Heart right ventricle (tissue), 16 donors: ENCODE data around the gene TAF9B. TPM values are rescaled to one million over a fixed set of nuclear protein-coding genes. Genes with fewer than 3 reads are reported as not detected.

Experiments
- ATAC-seq, 8 donors: fragments of 200-7000 bp; cut with Tn5 transposase; one replicate each; pipeline ENCODE4 v1.9.1; 2020; ENCODE audit warnings: mild to moderate bottlenecking in 8 of 8, moderate library complexity in 8 of 8, moderate number of reproducible peaks in 1 of 8
- DNase-seq, 2 donors: peaks; one replicate each; pipeline ENCODE4 v3.0.0-alpha.2; 2020
- H3K27ac ChIP-seq, 10 donors: fragments of 200-600 bp; sonication (generic) in 2 of 10; one replicate each; pipeline versions ENCODE4 v1.5.0 to v1.8.0; 2020 to 2022; ENCODE audit warnings: mild to moderate bottlenecking in 3 of 10
- H3K27me3 ChIP-seq, 7 donors: fragments of 200-600 bp; one replicate each; pipeline ENCODE4 v1.8.0; 2021 to 2022; ENCODE audit warnings: mild to moderate bottlenecking in 2 of 7
- H3K36me3 ChIP-seq, 9 donors: fragments of 200-600 bp; sonication (generic) in 1 of 9; one replicate each; pipeline versions ENCODE4 v1.5.0 to v1.8.0; 2020 to 2022; ENCODE audit warnings: mild to moderate bottlenecking in 2 of 9
- H3K4me1 ChIP-seq, 9 donors: fragments of 200-600 bp; sonication (generic) in 1 of 9; one replicate each; pipeline versions ENCODE4 v1.5.0 to v1.8.0; 2020 to 2022; ENCODE audit warnings: mild to moderate bottlenecking in 4 of 9
- H3K4me3 ChIP-seq, 10 donors: fragments of 200-600 bp; sonication (generic) in 2 of 10; one replicate each; pipeline versions ENCODE4 v1.5.0 to v1.8.0; 2020 to 2022; ENCODE audit warnings: mild to moderate bottlenecking in 7 of 10, moderate library complexity in 2 of 10
- H3K9me3 ChIP-seq, 11 donors: fragments of 200-600 bp in 10 of 11; sonication (generic) in 2 of 11; one replicate each; pipeline versions ENCODE4 v1.5.0 to v1.8.0; 2013 to 2022; ENCODE audit warnings: mild to moderate bottlenecking in 2 of 11, control low read depth in 1 of 11, moderate library complexity in 1 of 11
- whole genome bisulfite sequencing, 2 donors: extraction: QIAGEN DNeasy Blood & Tissue Kit; methylation state at CpG; one replicate each; pipeline ENCODE4 v1.1.7; 2013; ENCODE audit warnings: inconsistent platforms in 1 of 2; 5-methylcytosine and 5-hydroxymethylcytosine counted together
- intact Hi-C, 10 donors: fragments of 100-400 bp; cut with DNase I; formaldehyde crosslinking; loops; one replicate each; pipeline versions ENCODE4 v1.11.1 to v1.14.2; 2022
- polyA plus RNA-seq, 2 donors: library from polyadenylated mRNA; stranded (reverse); fragments of 200-250 nt; gene quantifications; one replicate each; pipeline ENCODE4 v1.2.3, GENCODE V29; 2013
- total RNA-seq, 10 donors: library from RNA; stranded (reverse); fragmentation: NEBNext Ultra II Directional in 3 of 10; extraction: Animal tissue kit (Norgen Biotek cat#: 25700) in 3 of 10; gene quantifications; one replicate each; pipeline versions ENCODE4 v1.2.1 to v1.2.4, GENCODE V29; 2021 to 2023
- TF ChIP-seq, protein P1 (sequence below), 9 donors: fragments of 200-600 bp; sonication (generic) in 2 of 9; IDR thresholded peaks; one replicate each; pipeline versions ENCODE4 v1.5.0 to v1.8.0; 2021 to 2022; ENCODE audit warnings: antibody characterized with exemption in 9 of 9, mild to moderate bottlenecking in 5 of 9, moderate library complexity in 1 of 9
- donor health status: Arrhythmogenic right ventricular cardiomyopathy.
- donor health status: ischemic (EF 13 %, LVEDD 7.1; RV severe dilation, severe dysfunction).
- donor health status: healthy with polysubstance abuse.
- donor health status: DM: no; HTN: yes; CAD: no.
- donor health status: DM: no; HTN: no; CAD: no.
- donor health status: ischemic (EF 25% LVEDD 6.9; RV normal size, moderate dysfunction).
- donor health status: ischemic (EF 25% LVEDD 5.7; RV mildly dilated, moderate dysfunction).
- donor health status: healthy.
- donor health status: DM: yes; HTN: yes; CAD: no.
- donor health status: Ischemic cardiomyopathy.
- donor health status: ischemic (EF 35%, LVEDD 5.7; RV mildly dilated, moderate dysfunction).
- donor health status: nonischemic (EF 11% LVEDD 7.7; RV severe dilation, severe dysfunction).
- donor health status: DM: yes; HTN: yes; CAD: no.
- donor health status: PGD.
- donor health status: ischemic (EF 29% LVEDD 5.4; RV normal size, mild dysfunction).
- donor health status: nonischemic (EF 23%, LVEDD 6.1; RV moderate dilation, normal function).

The TAF9B gene
- total and polyA plus RNA-seq, 12 donors: 9.8 to 27.8 (median 21.0) TPM

DNA sequence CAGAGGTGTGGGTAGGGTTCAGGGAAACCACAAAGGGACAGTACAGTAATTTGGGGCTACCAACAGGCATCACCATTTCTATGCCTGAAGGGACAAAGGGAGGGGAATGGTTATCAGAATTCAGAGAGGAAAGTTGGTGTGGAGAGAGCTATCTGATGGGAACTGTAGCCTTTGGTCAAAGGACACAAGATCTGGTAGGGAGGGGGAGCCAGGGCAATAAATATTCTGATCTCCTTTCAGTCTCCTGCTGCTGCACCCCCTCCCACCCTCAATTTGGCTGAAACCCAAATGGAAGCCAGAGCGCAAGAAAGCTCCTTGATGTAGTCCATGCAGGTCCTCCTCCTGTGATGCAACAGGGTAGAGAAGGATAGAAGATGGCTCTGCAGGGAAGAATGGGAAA, 20.8 kb downstream of the TAF9B start:
- no peaks in the 10 kb centered on the region for H3K27me3 ChIP-seq
- H3K4me1 ChIP-seq: peaks cover 0 to 26% (median 0%) of the 10 kb centered on the region in 9 donors
- no peaks in the 10 kb centered on the region for H3K9me3 ChIP-seq
- peaks cover 0 to 98% (median 17%) of the 10 kb centered on the region in 9 donors for H3K36me3 ChIP-seq
- H3K27ac ChIP-seq: no peak overlapping the region
- no peak for ATAC-seq
- 75 to 86% methylated on average over 1 of the region's 1 CpG for whole genome bisulfite sequencing, 2 donors
- H3K4me3 ChIP-seq: no peak overlapping the region
- no peak for DNase-seq
- TF ChIP-seq, protein P1, sequence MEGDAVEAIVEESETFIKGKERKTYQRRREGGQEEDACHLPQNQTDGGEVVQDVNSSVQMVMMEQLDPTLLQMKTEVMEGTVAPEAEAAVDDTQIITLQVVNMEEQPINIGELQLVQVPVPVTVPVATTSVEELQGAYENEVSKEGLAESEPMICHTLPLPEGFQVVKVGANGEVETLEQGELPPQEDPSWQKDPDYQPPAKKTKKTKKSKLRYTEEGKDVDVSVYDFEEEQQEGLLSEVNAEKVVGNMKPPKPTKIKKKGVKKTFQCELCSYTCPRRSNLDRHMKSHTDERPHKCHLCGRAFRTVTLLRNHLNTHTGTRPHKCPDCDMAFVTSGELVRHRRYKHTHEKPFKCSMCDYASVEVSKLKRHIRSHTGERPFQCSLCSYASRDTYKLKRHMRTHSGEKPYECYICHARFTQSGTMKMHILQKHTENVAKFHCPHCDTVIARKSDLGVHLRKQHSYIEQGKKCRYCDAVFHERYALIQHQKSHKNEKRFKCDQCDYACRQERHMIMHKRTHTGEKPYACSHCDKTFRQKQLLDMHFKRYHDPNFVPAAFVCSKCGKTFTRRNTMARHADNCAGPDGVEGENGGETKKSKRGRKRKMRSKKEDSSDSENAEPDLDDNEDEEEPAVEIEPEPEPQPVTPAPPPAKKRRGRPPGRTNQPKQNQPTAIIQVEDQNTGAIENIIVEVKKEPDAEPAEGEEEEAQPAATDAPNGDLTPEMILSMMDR (IDR thresholded peaks at IDR 0.05): no peak
- intact Hi-C loops: no loop called here

DNA sequence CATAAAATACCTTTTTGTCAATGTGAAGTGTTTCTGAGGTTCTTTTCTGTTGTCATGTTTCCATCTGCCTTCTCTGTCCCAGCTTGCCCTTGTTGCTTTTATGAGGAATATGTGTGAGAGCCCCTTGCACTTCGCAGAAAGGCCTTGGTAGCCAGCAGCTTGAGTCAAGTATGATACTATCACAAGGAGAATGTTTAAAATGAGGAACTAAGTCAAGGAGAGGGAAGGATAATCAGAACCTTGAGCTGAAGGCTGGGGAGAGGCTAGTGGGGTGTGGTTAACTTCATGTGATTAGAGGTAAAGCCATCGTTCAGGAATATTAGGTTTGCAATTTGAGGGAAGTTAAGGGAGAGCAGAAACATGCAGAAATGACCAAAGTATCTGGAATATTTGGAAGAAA, 22.7 kb downstream of the TAF9B start:
- Histone ChIP-seq H3K36me3 (peaks cover 0 to 100% (median 17%) of the 10 kb centered on the region in 9 donors), H3K4me1 (peaks cover 0 to 40% (median 4%) of the 10 kb centered on the region in 9 donors), H3K9me3 (no peaks in the 10 kb centered on the region), H3K4me3 (no peak overlapping the region), H3K27ac (no peak overlapping the region), H3K27me3 (no peaks in the 10 kb centered on the region)
- TF ChIP-seq, protein P1 (IDR thresholded peaks at IDR 0.05): no peak
- DNase-seq (no peak), ATAC-seq (no peak)
- WGBS, 2 donors: 70 to 73% methylated on average over 2 of the region's 2 CpGs
- intact Hi-C loops: no loop called here

DNA sequence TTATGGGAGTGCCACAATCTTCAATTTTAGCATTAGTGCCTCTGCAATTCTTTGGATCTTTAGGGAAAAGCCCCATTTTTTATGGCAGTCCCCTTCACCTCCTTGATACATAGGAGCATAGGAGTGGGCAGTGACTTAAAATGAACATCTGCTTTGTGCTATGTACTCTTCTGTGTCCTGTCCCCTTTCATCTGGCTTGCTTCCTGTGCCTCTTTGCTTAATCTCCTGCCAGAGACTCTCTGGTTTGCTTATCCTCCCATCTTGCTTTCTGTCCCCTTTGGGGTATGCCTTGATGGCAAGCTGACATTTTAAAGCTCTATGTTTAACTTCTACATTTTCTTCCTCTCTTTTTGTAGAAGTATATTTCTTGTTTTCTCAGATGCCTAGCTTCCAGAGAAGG, 23.1 kb downstream of the TAF9B start:
- DNase-seq: no peak
- intact Hi-C loops: no loop called here
- Histone ChIP-seq H3K9me3 (no peaks in the 10 kb centered on the region), H3K27me3 (no peaks in the 10 kb centered on the region), H3K36me3 (peaks cover 0 to 100% (median 17%) of the 10 kb centered on the region in 9 donors), H3K27ac (no peak overlapping the region), H3K4me1 (peaks cover 0 to 41% (median 4%) of the 10 kb centered on the region in 9 donors), H3K4me3 (no peak overlapping the region)
- ATAC-seq: no peak
- TF ChIP-seq, protein P1 (IDR thresholded peaks at IDR 0.05): no peak

DNA sequence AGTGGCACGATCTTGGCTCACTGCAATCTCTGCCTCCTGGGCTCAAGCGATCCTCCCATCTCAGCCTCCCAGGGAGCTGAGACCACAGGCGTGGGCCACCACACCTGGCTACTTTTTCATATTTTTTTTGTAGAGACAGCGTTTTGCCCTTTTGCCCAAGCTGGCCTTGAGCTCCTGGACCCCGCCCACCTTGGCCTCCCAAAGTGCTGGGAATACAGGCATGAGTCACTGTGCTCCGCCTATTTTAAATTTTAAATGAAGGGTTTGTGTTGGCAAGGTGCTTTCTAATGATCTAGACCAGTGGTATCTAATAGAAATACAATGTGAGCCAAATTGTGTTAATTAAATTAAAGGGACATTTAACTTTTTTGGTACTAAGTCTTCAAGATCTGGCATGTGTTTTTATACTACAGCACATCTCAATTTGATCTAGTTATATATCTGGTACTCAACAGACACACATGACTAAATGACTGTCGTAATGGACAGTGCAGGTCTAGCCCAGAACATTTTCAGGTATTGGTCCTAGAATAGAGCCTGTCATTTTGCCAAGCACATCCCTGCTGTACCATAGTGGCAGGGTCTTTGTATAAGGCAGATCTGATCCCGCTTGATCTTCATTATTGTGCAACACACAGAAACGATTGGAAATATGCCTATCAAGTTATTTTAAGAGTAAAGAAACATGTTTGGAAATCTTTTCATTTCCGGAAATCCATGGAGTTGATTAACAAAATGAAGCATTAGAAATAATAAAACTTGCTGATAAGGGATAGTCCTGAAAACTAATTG, 28.1 kb downstream of the TAF9B start:
- 77 to 81% methylated on average over 10 of the region's 10 CpGs for WGBS, 2 donors
- DNase-seq (no peak), ATAC-seq (no peak)
- Histone ChIP-seq H3K4me1 (peaks cover 0 to 76% (median 33%) of the 10 kb centered on the region in 9 donors), H3K27me3 (no peaks in the 10 kb centered on the region), H3K4me3 (no peak overlapping the region), H3K9me3 (no peaks in the 10 kb centered on the region), H3K27ac (no peak overlapping the region), H3K36me3 (peaks cover 0 to 79% (median 6%) of the 10 kb centered on the region in 9 donors)
- intact Hi-C loops: no loop called here
- TF ChIP-seq, protein P1 (IDR thresholded peaks at IDR 0.05): no peak
